Psoas muscle (tissue), 8 donors: ENCODE data around the gene SOCS1. TPM values are rescaled to one million over a fixed set of nuclear protein-coding genes. Genes with fewer than 3 reads are reported as not detected.

ENCODE experiments used
- ATAC-seq, 4 donors: fragments of 200-7000 bp; cut with Tn5 transposase; one replicate each; pipeline ENCODE4 v1.9.1; 2020; ENCODE audit warnings: moderate library complexity in 3 of 4, mild to moderate bottlenecking in 2 of 4
- DNase-seq, 2 donors: peaks; one replicate each; pipeline ENCODE4 v3.0.0-alpha.2; 2020
- H3K27ac ChIP-seq: fragments of 200-600 bp; one replicate; pipeline ENCODE4 v1.8.0; 2022
- H3K27me3 ChIP-seq, 3 donors: fragments of 200-600 bp in 1 of 3; one replicate each; pipeline versions ENCODE4 v1.6.1 to v1.8.0; 2013 to 2022; ENCODE audit warnings: low read length in 2 of 3, mild to moderate bottlenecking in 2 of 3, moderate library complexity in 1 of 3; ENCODE audit not compliant: insufficient read depth in 3 of 3
- H3K36me3 ChIP-seq, 2 donors: fragments of 200-600 bp in 1 of 2; one replicate each; pipeline versions ENCODE4 v1.6.1 to v1.8.0; 2013 to 2022; ENCODE audit warnings: low read depth in 1 of 2, mild to moderate bottlenecking in 1 of 2, moderate library complexity in 1 of 2; ENCODE audit not compliant: insufficient read depth in 1 of 2
- H3K4me1 ChIP-seq: fragments of 200-600 bp; one replicate; pipeline ENCODE4 v1.8.0; 2022
- H3K4me3 ChIP-seq: fragments of 200-600 bp; one replicate; pipeline ENCODE4 v1.8.0; 2022; ENCODE audit warnings: mild to moderate bottlenecking
- H3K9me3 ChIP-seq: fragments of 200-600 bp; one replicate; pipeline ENCODE4 v1.8.0; 2022
- WGBS, 3 donors: extraction: QIAGEN DNeasy Blood & Tissue Kit; methylation state at CpG; one replicate each; pipeline versions ENCODE4 v1.1.6 to v1.1.7; 2013; 5-methylcytosine and 5-hydroxymethylcytosine counted together
- intact Hi-C, 2 donors: fragments of 100-400 bp; cut with DNase I; formaldehyde crosslinking; loops; one replicate each; pipeline versions ENCODE4 v1.11.0 to v1.14.2; 2022
- polyA plus RNA-seq, 3 donors: library from polyadenylated mRNA; stranded (reverse); fragments of 200-250 nt; gene quantifications; one replicate each; pipeline ENCODE4 v1.2.3, GENCODE V29; 2013
- total RNA-seq, 4 donors: library from RNA; stranded (reverse); fragmentation: NEBNext Ultra II Directional in 2 of 4; extraction: Animal tissue kit (Norgen Biotek cat#: 25700) in 2 of 4; gene quantifications; one replicate each; pipeline versions ENCODE4 v1.2.1 to v1.2.4, GENCODE V29; 2021 to 2023
- TF ChIP-seq, protein P1 (sequence below): fragments of 200-600 bp; IDR thresholded peaks from one replicate; pipeline ENCODE4 v1.8.0; 2022; ENCODE audit warnings: antibody characterized with exemption
- donor health status: healthy with polysubstance abuse.
- donor health status: DM: no; HTN: no; CAD: no; lungs with moderate emphysema.
- donor health status: Bipolar disorder and iron deficiency.
- donor health status: healthy.
- donor health status: DM: yes; HTN: yes; CAD: no.
- donor health status: DM: no; HTN: no; CAD: no.
- donor health status: DM: no; HTN: no; CAD: no.
- donor health status: DM: yes; HTN: yes; CAD: no.

SOCS1 gene
- total and polyA plus RNA-seq, 7 donors: 0.44 to 12.6 (median 2.1) TPM

GRCh38 chr16:11250786-11251524 lies 5.0 kb downstream of the SOCS1 start:
- no peaks in the 10 kb centered on the region for H3K36me3 ChIP-seq
- DNase-seq (no peak), ATAC-seq (no peak)
- H3K9me3 ChIP-seq: no peaks in the 10 kb centered on the region
- no peaks in the 10 kb centered on the region for H3K27me3 ChIP-seq
- WGBS, 3 donors: 96 to 97% (median 97%) methylated on average over 10 of the region's 10 CpGs
- intact Hi-C loops: no loop called here
- no peak overlapping the region for H3K27ac ChIP-seq
- no peak overlapping the region for H3K4me3 ChIP-seq
- TF ChIP-seq, protein P1, sequence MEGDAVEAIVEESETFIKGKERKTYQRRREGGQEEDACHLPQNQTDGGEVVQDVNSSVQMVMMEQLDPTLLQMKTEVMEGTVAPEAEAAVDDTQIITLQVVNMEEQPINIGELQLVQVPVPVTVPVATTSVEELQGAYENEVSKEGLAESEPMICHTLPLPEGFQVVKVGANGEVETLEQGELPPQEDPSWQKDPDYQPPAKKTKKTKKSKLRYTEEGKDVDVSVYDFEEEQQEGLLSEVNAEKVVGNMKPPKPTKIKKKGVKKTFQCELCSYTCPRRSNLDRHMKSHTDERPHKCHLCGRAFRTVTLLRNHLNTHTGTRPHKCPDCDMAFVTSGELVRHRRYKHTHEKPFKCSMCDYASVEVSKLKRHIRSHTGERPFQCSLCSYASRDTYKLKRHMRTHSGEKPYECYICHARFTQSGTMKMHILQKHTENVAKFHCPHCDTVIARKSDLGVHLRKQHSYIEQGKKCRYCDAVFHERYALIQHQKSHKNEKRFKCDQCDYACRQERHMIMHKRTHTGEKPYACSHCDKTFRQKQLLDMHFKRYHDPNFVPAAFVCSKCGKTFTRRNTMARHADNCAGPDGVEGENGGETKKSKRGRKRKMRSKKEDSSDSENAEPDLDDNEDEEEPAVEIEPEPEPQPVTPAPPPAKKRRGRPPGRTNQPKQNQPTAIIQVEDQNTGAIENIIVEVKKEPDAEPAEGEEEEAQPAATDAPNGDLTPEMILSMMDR: no peak
- no peaks in the 10 kb centered on the region for H3K4me1 ChIP-seq

GRCh38 chr16:11250091-11250785 lies 5.8 kb downstream of the SOCS1 start:
- intact Hi-C loops: no loop called here
- H3K27me3 ChIP-seq: no peaks in the 10 kb centered on the region
- WGBS, 3 donors: 56 to 61% (median 57%) methylated on average over 16 of the region's 16 CpGs
- DNase-seq (no peak), ATAC-seq (peak in 2 of 4 donors; percentile 41 to 42)
- no peak overlapping the region for H3K27ac ChIP-seq
- H3K4me1 ChIP-seq: no peaks in the 10 kb centered on the region
- no peaks in the 10 kb centered on the region for H3K9me3 ChIP-seq
- H3K36me3 ChIP-seq: no peaks in the 10 kb centered on the region
- TF ChIP-seq, protein P1: no peak
- H3K4me3 ChIP-seq: no peak overlapping the region

- Histone ChIP-seq H3K36me3 (no peaks in the 10 kb centered on the region), H3K4me3 (no peak overlapping the region), H3K27me3 (no peaks in the 10 kb centered on the region), H3K4me1 (no peaks in the 10 kb centered on the region), H3K27ac (no peak overlapping the region), H3K9me3 (no peaks in the 10 kb centered on the region)
- WGBS, 3 donors: 91 to 93% (median 93%) methylated on average over 61 to 63 of the region's 63 CpGs
- DNase-seq (no peak), ATAC-seq (peak in 1 of 4 donors; percentile 17)
- TF ChIP-seq, protein P1: no peak
- intact Hi-C loops: no loop called here
Measured at GRCh38 chr16:11249233-11250061, 6.6 kb downstream of the SOCS1 start.

GRCh38 chr16:11248133-11248532 lies 7.9 kb downstream of the SOCS1 start:
- no peaks in the 10 kb centered on the region for H3K9me3 ChIP-seq
- intact Hi-C loops: no loop called here
- H3K36me3 ChIP-seq: no peaks in the 10 kb centered on the region
- H3K27me3 ChIP-seq: no peaks in the 10 kb centered on the region
- H3K27ac ChIP-seq: no peak overlapping the region
- no peak overlapping the region for H3K4me3 ChIP-seq
- ATAC-seq (no peak), DNase-seq (no peak)
- TF ChIP-seq, protein P1: no peak
- H3K4me1 ChIP-seq: no peaks in the 10 kb centered on the region
- WGBS, 3 donors: 75 to 86% (median 80%) methylated on average over 8 of the region's 8 CpGs
